HG03097 (cell line): ENCODE results near the gene GRK2.
"Not testable (repeated sequence)": the region's sequence is repeated elsewhere in the genome, so short reads cannot be mapped to it uniquely, and the experiment has no call there.

Source experiments
- ATAC-seq: cut with Tn5 transposase; IDR thresholded peaks from one replicate; pipeline ENCODE4 v1.9.1; 2021; ENCODE audit not compliant: unreplicated experiment, low FRiP score

GRK2 gene

GRCh38 chr11:67253872-67254624 lies 12.2 kb upstream of the GRK2 start:
- ATAC-seq = no peak

GRCh38 chr11:67254798-67255197 lies 11.5 kb upstream of the GRK2 start:
- ATAC-seq = no peak

- no peak for ATAC-seq
Observed at GRCh38 chr11:67255353-67255752, 10.9 kb upstream of the GRK2 start.

GRCh38 chr11:67255864-67256263 lies 10.4 kb upstream of the GRK2 start:
- ATAC-seq = no peak

- no peak for ATAC-seq
Observed at GRCh38 chr11:67256477-67257135, 9.7 kb upstream of the GRK2 start.

GRCh38 chr11:67260406-67260805 lies 5.9 kb upstream of the GRK2 start:
- no peak for ATAC-seq

GRCh38 chr11:67260885-67261639 lies 5.2 kb upstream of the GRK2 start:
- ATAC-seq = not testable (repeated sequence)

- no peak for ATAC-seq
Observed at GRCh38 chr11:67261640-67261945, 4.7 kb upstream of the GRK2 start.

GRCh38 chr11:67261946-67262681 lies 4.2 kb upstream of the GRK2 start:
- ATAC-seq = no peak

GRCh38 chr11:67262731-67263675 lies 3.3 kb upstream of the GRK2 start:
- ATAC-seq = peak; percentile 37

- no peak for ATAC-seq
Observed at GRCh38 chr11:67264260-67264659, 2.0 kb upstream of the GRK2 start.

GRCh38 chr11:67264877-67265632 lies 1.2 kb upstream of the GRK2 start:
- no peak for ATAC-seq

GRCh38 chr11:67265633-67266448 lies 432 bp upstream of the GRK2 start:
- ATAC-seq = no peak

GRCh38 chr11:67267188-67268080 lies 1.2 kb downstream of the GRK2 start:
- no peak for ATAC-seq

GRCh38 chr11:67268081-67268961 lies 2.0 kb downstream of the GRK2 start:
- peak; percentile 20 for ATAC-seq

GRCh38 chr11:67268962-67269268 lies 2.6 kb downstream of the GRK2 start:
- no peak for ATAC-seq
